Dermis lymphatic vessel endothelial cell (primary cell): ENCODE results near the gene SETD3. TPM values are rescaled to one million over a fixed set of nuclear protein-coding genes. Genes with fewer than 3 reads are reported as not detected.

ENCODE experiments used
- total RNA-seq: library from RNA; depleted of rRNA; stranded (reverse); fragments of >200 nt; gene quantifications from 2 replicates; pipeline ENCODE4 v1.2.1, GENCODE V29; 2014

Gene SETD3
- 60.2 and 65.2 TPM in 2 replicates for total RNA-seq

DNA sequence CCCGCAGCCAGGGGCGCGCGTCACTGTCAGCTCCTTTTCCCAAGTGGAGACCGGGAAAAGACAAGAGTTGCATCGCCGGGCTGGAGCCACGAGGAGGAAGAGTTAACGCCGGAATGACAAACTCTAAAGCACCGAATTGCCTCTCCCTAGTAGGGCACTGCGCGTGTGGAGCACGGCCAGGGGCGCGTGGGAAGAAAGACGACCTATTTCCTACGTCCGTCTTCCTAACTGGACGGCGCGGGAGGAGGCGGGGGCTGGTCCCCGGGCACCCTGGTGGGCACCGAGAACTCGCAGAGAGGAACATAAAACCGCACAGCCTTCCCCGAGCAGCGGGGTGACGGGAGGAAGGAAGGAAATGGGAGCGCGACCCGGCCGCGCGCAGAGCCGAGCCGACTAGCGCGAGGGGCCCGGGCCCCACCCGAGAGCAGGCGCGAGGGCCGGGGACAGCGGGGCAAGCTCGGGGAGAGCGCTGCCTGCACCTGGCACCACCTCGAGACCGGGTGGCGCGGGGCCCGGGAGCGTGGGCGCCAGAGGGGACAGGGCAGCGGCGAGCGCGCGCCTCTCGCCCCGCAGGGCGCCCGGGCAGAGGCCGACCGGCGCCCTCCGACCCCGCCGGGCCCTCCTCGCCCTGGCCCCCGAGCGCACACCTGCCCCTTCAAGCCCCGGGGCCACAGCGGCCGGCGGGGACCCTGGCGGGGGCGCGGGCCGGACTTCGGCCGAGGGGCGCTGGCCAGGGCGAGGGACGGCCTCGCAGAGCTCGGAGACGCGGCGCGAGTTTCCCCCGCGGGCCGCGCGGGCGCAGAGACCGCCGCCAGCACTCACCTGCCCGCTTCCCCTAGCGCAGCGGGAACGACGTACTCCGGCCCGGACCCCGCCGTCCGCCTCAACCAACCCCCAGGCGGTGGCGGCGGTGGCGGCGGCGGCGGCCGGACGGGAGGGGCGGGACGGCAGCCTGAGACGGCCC lies at the start of gene SETD3:
TSS of gene SETD3 (minus strand) at position 954 of the 964 bp plus-strand sequence. CDS start 15,054 bp downstream, outside the sequence.

DNA sequence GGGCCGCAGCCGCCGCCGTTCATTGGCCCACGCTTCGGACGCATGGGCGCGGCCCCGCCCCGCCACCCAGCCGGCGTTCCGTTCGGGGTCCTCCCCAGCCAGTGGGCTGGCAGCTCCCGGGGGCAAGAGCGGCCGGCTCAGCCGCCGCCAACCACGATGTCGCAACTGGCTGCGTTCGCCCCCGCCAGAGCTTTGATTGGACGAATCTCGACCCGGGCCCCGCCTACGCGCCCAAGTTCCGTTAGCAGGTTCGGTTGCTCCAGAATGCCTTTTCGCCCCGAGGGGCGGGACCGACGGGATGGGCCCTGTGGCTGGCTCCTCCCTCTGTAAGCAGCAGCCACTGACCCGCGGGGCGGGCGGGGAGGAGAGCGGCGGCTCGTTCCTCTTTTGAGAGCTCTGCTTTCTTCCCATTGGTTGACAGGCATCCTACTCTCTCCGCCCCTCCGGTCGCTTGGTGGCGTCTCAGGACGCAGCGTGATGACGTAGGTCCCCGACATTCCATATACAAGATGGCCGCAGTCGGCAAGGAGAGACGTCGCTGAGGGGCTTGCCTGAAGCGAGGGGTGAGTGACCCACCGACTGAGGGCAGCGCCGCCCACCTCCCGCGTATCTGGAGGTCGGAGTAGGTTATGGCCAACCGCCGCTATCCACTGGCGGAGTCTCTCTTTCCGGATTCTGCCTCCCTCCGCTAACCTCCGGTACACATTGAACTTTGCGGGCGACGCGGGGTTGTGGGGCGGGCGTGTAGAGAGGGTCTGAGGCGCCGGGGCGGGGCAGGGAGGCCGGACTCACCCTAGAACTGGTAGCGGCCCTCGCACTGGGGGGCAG lies 472 bp upstream of the SETD3 start, which contains the start of gene CCNK:
TSS of gene CCNK (plus strand) at position 493 of the 828 bp plus-strand sequence. CDS start 11,269 bp downstream, outside the sequence.

Other genes starting within 250 kb of the SETD3 start
- gene BCL11B, start 208.7 kb downstream of the SETD3 start, total RNA-seq: under 0.01 TPM in 2 replicates
- gene CCNK, start 550 bp upstream of the SETD3 start, total RNA-seq: 24.2 and 37.4 TPM in 2 replicates
- 4.3 and 6.6 TPM in 2 replicates for gene CCDC85C, start 123.3 kb upstream of the SETD3 start, total RNA-seq
- gene HHIPL1, start 164.3 kb upstream of the SETD3 start, total RNA-seq: 1.2 and 1.6 TPM in 2 replicates
- 0.11 and 0.26 TPM in 2 replicates for gene CYP46A1, start 203.4 kb upstream of the SETD3 start, total RNA-seq